ENCODE measurements around the gene MYRIP. TPM values are rescaled to one million over a fixed set of nuclear protein-coding genes. Genes with fewer than 3 reads are reported as not detected.

Gene MYRIP
- total and polyA plus RNA-seq, 2 experiments from 2014 or later = 1.5 to 1.8 TPM

- Histone ChIP-seq H3K79me2 (replicated peaks; ENCODE audit: insufficient read depth) (no peaks in the 10 kb centered on the region), H3K9me2 (ENCODE audit: insufficient read depth) (no peaks in the 10 kb centered on the region), H3K4me1 (ENCODE audit: insufficient read depth) (peaks cover 7% of the 10 kb centered on the region; the same call in 1 of the 2 replicates), H4K20me1 (replicated peaks; ENCODE audit: insufficient read depth) (no peaks in the 10 kb centered on the region), H3F3A (replicated peaks; ENCODE audit: low read depth) (no peaks in the 10 kb centered on the region), H3K4me2 (no peak overlapping the region), H3K27me3 (ENCODE audit: insufficient read depth) (no peaks in the 10 kb centered on the region), H3K27ac (ENCODE audit: low read depth) (no peak overlapping the region), H3K4me3 (no peak overlapping the region), H2AFZ (no peak overlapping the region), H3K36me3 (ENCODE audit: insufficient read depth) (no peaks in the 10 kb centered on the region)
- ATAC-seq (peak; percentile 63), DNase-seq (ENCODE audit: low spot score) (peak; percentile 68)
- TF ChIP-seq CREB1 (CRISPR knock-in tag; IDR thresholded peaks at IDR 0.05; ENCODE audit: low read depth) (no peak), CTCF (conservative IDR thresholded peaks at IDR 0.05; ENCODE audit: low read depth in 2 of 2) (peak; percentile 78 to 84)
- H3K4me3 Mint-ChIP-seq = no peak overlapping the region
- H3K9me3 Mint-ChIP-seq = no peaks in the 10 kb centered on the region
- peak overlapping the region; percentile 71 for H3K27ac Mint-ChIP-seq
- H3K36me3 Mint-ChIP-seq (ENCODE audit: low read depth) = no peaks in the 10 kb centered on the region
- peaks cover 9% of the 10 kb centered on the region; the same call in 2 of the 3 replicates for H3K4me1 Mint-ChIP-seq
- no peaks in the 10 kb centered on the region for H3K27me3 Mint-ChIP-seq (ENCODE audit: insufficient read depth, low read depth, poor library complexity)
These were observed 382.5 kb downstream of the MYRIP start for GRCh38 chr3:40191850-40192448.

- Histone ChIP-seq H2AFZ (peak overlapping the region; percentile 80), H3K4me3 (no peak overlapping the region), H3K27ac (ENCODE audit: low read depth) (no peak overlapping the region), H3K36me3 (ENCODE audit: insufficient read depth) (no peaks in the 10 kb centered on the region), H3K79me2 (replicated peaks; ENCODE audit: insufficient read depth) (no peaks in the 10 kb centered on the region), H3K4me1 (ENCODE audit: insufficient read depth) (peaks cover 7% of the 10 kb centered on the region; the same call in 1 of the 2 replicates), H3K27me3 (ENCODE audit: insufficient read depth) (no peaks in the 10 kb centered on the region), H3F3A (replicated peaks; ENCODE audit: low read depth) (no peaks in the 10 kb centered on the region), H3K9me2 (ENCODE audit: insufficient read depth) (no peaks in the 10 kb centered on the region), H4K20me1 (replicated peaks; ENCODE audit: insufficient read depth) (no peaks in the 10 kb centered on the region), H3K4me2 (no peak overlapping the region; the same call in 1 of the 2 replicates)
- H3K36me3 Mint-ChIP-seq (ENCODE audit: low read depth) = no peaks in the 10 kb centered on the region
- no peaks in the 10 kb centered on the region for H3K9me3 Mint-ChIP-seq
- DNase-seq (ENCODE audit: low spot score) = peak; percentile 66
- ATAC-seq = peak; percentile 83
- no peaks in the 10 kb centered on the region for H3K27me3 Mint-ChIP-seq (ENCODE audit: insufficient read depth, low read depth, poor library complexity)
- peaks cover 9% of the 10 kb centered on the region; the same call in 2 of the 3 replicates for H3K4me1 Mint-ChIP-seq
- TF ChIP-seq JUNB (IDR thresholded peaks at IDR 0.05; ENCODE audit: unreplicated experiment) (no peak), EZH2 (IDR thresholded peaks at IDR 0.05; ENCODE audit: low read depth, unreplicated experiment) (no peak), ZNF114 (CRISPR knock-in tag; IDR thresholded peaks at IDR 0.05) (no peak), ZNF462 (CRISPR knock-in tag; IDR thresholded peaks at IDR 0.05) (no peak), CREB1 (CRISPR knock-in tag; IDR thresholded peaks at IDR 0.05; ENCODE audit: low read depth) (no peak), POLR2AphosphoS5 (IDR thresholded peaks at IDR 0.05; ENCODE audit: low read depth) (no peak), STAT1 (IDR thresholded peaks at IDR 0.05; ENCODE audit: unreplicated experiment) (no peak), CTCF (conservative IDR thresholded peaks at IDR 0.05; ENCODE audit: low read depth in 2 of 2) (no peak), EZH2phosphoT487 (IDR thresholded peaks at IDR 0.05; ENCODE audit: unreplicated experiment) (no peak), ZNF331 (CRISPR knock-in tag; IDR thresholded peaks at IDR 0.05; ENCODE audit: low read depth) (no peak), NANOG (IDR thresholded peaks at IDR 0.05; ENCODE audit: borderline replicate concordance) (no peak)
- peak overlapping the region; percentile 71 for H3K27ac Mint-ChIP-seq
- no peak overlapping the region for H3K4me3 Mint-ChIP-seq
These were observed 383.2 kb downstream of the MYRIP start for GRCh38 chr3:40192628-40193027.
